Fibroblast of skin of left quadriceps (primary cell): Measurements from ENCODE around the gene LHFPL5.
A peak's percentile ranks its signal among the peaks of the same experiment; 100 is the strongest.

ENCODE experiments used
- DNase-seq, 2 experiments: peaks; one replicate each; pipeline ENCODE4 v3.0.0-alpha.2; 2013; ENCODE audit warnings: low read depth in 2 of 2

The LHFPL5 gene

GRCh38 chr6:35794536-35795452 lies 10.4 kb upstream of the LHFPL5 start:
- DNase-seq: no peak

GRCh38 chr6:35795453-35796071 lies 9.6 kb upstream of the LHFPL5 start:
- DNase-seq: no peak

- no peak for DNase-seq
These were observed 8.9 kb upstream of the LHFPL5 start for GRCh38 chr6:35796236-35796635.

- DNase-seq: no peak
These were observed 7.2 kb upstream of the LHFPL5 start for GRCh38 chr6:35797837-35798526.

GRCh38 chr6:35798706-35799105 lies 6.4 kb upstream of the LHFPL5 start:
- no peak for DNase-seq

GRCh38 chr6:35801148-35801547 lies 4.0 kb upstream of the LHFPL5 start:
- DNase-seq: no peak

GRCh38 chr6:35808688-35809087 lies 3.5 kb downstream of the LHFPL5 start:
- no peak for DNase-seq

- DNase-seq: no peak
These were observed 4.7 kb downstream of the LHFPL5 start for GRCh38 chr6:35809809-35810208.

GRCh38 chr6:35810971-35811698 lies 6.0 kb downstream of the LHFPL5 start:
- peak; percentile 7 to 16 for DNase-seq

- DNase-seq: no peak
These were observed 6.5 kb downstream of the LHFPL5 start for GRCh38 chr6:35811699-35811995.

- no peak for DNase-seq
These were observed 12.4 kb downstream of the LHFPL5 start for GRCh38 chr6:35817515-35817914.

GRCh38 chr6:35823601-35824000 lies 18.4 kb downstream of the LHFPL5 start:
- DNase-seq: no peak

- DNase-seq: no peak
These were observed 19.5 kb downstream of the LHFPL5 start for GRCh38 chr6:35824552-35825192.

- DNase-seq: no peak
These were observed 24.2 kb downstream of the LHFPL5 start for GRCh38 chr6:35829306-35829705.

GRCh38 chr6:35831257-35832007 lies 26.3 kb downstream of the LHFPL5 start:
- DNase-seq: no peak

- no peak for DNase-seq
These were observed 28.4 kb downstream of the LHFPL5 start for GRCh38 chr6:35833536-35833935.

GRCh38 chr6:35839019-35839418 lies 33.9 kb downstream of the LHFPL5 start:
- DNase-seq: no peak

GRCh38 chr6:35842381-35842780 lies 37.2 kb downstream of the LHFPL5 start:
- DNase-seq: no peak

GRCh38 chr6:35844290-35844689 lies 39.1 kb downstream of the LHFPL5 start:
- DNase-seq: no peak

- DNase-seq: no peak
These were observed 45.1 kb downstream of the LHFPL5 start for GRCh38 chr6:35850208-35850607.

- DNase-seq: no peak
These were observed 47.8 kb downstream of the LHFPL5 start for GRCh38 chr6:35852994-35853393.
